GM19099 (cell line): ENCODE measurements around the gene EEF2K.

Experiments
- POLR2A ChIP-seq: IDR thresholded peaks from 3 replicates; pipeline ENCODE4 v1.6.1; 2011; ENCODE audit warnings: low read depth; ENCODE audit not compliant: insufficient read length; ENCODE audit errors: extremely low read depth

EEF2K gene

DNA sequence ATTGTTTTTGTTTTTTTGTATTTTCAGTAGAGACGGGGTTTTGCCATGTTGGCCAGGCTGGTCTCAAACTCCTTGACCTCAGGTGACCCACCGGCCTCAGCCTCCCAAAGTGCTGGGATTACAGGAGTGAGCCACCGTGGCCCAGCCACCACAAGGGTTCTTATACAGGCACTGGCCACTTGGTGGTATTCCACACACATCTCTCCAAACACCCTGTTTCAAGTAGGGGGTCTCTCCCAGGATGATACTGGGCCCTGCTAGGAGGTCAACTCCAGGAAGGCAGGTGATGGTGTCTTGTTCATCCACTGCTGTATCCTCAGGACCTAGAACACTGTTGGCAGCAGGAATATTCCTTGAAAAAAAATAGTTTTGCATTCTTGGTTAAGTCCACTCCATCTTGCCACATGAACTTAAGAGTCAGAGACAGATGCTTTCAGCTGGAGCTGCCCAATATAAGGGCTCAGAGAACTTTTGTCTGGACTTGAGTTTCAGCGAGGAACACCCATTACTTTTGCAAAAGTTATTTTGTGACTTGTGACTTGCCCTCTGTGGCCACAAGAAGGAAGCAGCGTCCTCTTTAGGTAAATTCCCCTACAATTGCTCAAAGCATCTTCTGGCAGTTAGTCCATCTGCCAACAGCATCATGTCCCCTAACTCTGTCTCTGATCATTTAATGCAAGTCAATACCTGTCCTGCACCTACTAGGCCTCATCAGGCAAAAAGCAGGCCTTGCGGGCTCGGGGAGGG, 7.4 kb upstream of the EEF2K start:
- TF ChIP-seq POLR2A = no peak

GRCh38 chr16:22202261-22202637, 3.8 kb upstream of the EEF2K start:
- no peak for TF ChIP-seq POLR2A

- no peak for TF ChIP-seq POLR2A
Observed at GRCh38 chr16:22203091-22203490, 3.0 kb upstream of the EEF2K start.

DNA sequence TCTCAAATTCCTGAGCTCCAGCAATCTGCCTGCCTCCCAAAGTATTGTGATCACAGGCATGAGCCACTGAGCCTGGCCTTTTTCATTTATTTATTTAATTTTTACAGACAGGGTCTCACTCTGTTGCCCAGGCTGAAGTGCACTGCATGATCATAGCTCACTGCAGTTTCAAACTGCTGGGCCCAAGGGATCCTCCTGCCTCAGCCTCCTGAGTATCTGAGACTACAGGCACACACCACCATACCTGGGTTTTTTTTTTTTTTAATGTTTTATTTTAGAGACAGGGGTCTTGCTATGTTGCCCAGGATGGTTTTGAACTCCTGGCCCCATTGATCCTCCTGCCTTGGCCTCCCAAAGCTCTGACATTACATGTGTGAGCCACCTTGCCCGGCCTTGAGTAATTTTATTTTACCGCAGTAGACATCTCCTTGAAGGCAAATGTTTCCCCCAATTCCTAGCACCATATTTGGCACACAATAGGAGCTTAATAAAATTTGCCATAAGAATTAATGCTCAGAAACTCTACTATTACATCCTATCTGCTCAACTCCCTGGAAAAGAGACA, 1.9 kb upstream of the EEF2K start:
- no peak for TF ChIP-seq POLR2A

DNA sequence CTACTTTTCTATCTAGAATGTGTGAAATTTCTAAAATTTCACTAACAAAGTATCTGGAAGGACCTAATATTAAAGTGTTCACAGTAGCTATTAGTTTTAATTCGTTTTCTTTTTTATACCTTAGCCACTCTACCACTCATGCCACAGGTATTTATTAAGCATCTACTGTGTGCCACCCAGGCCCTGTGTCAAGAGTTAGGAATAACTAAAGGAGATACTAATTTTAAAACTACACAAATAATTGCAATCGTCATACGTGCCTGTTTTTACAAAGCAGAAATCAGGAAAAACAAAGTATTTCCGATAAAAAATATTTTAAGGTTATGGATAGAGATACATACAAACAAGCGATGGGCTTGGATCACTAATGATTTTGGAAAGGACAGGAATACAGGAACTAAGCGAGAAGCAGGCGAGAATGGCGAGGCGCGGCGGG, 483 bp upstream of the EEF2K start:
- no peak for TF ChIP-seq POLR2A

GRCh38 chr16:22206842-22207714, 1.0 kb downstream of the EEF2K start:
- TF ChIP-seq POLR2A = peak; percentile 47

DNA sequence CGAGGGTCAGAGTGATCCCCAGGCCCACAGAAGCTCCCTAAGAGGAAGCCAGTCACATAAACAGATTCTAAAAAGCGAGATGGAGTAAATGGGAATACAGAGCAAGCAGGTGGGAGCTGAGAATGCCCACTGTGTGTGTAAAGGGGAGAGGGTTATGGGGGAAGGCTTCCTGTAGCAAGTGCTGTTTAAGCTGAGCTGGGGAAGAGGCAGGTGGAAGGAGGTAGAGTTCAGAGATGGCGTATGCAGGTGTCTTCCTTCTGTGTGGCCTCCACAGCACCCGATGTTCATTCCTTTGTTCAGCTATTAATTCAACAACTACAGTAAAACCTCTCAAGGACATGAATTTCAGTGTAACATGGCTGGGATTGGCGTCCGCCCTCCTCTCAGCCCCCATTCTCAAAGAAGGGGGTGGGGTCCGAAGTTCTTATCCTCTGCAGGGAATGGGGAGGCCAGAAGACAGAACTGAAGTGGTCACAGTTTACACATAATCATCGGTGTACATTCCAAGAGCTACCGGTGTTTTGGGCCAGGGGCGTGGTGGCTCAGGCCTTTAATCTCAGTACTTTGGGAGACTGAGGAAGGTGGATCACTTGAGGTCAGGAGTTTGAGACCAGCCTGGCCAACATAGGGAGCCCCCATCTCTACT, 1.8 kb downstream of the EEF2K start:
- TF ChIP-seq POLR2A = no peak

DNA sequence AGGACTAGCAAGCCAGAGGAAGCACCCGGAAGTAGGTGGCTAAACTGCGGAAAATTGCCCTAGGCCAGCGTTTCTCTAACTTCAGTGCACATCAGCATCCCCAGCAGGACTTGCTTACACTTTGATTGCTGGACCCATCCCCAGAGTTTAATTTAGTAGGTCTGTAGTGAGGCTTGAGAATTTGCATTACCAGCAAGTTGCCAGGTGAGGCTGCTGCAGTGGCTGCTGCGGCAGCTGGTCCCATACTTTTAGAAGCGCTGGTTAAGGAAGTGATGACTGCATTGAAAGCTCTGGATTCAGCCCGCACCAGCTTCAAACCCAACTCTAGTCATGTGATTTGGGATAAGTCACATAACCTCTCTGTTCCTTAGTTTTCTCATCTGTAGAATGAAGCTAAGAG, 4.2 kb downstream of the EEF2K start:
- no peak for TF ChIP-seq POLR2A

DNA sequence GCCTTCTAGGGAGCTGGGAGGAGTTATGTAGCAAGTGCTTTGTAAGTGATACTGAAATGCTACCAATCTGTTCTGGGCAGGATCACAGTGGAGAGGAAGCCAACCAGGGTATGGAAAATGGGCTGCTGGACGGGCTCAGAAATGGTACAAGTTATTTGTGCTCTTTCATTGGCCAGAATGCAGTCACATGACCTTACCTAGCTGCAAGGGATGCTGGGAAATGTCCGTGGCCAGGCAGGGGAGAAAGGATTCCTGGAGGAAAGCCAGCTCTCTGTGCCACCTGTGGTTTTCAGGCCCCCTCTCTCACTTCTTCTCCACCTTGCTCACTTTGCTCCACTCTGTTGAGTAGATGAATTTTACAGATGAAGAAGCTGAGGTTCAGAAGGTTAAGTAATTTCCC, 4.8 kb downstream of the EEF2K start:
- no peak for TF ChIP-seq POLR2A

DNA sequence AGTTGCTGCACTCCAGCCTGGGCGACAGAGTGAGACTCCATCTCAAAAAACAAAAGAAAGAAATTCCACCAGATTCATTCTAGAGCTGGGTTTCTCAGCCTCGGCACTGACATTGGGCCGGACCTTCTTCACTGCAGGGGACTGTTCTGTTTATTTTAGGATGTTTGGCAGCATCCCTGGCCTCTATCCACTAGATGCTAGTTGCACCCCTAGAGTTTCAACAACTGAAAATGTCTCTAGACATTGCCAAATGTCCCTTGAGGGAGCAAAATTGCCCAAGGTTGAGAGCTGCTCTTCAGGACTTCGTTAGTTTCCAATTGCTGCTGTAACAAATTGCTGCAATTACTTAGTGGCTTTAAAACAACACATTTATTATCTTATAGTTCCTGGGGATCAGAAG, 7.2 kb downstream of the EEF2K start:
- TF ChIP-seq POLR2A = no peak

DNA sequence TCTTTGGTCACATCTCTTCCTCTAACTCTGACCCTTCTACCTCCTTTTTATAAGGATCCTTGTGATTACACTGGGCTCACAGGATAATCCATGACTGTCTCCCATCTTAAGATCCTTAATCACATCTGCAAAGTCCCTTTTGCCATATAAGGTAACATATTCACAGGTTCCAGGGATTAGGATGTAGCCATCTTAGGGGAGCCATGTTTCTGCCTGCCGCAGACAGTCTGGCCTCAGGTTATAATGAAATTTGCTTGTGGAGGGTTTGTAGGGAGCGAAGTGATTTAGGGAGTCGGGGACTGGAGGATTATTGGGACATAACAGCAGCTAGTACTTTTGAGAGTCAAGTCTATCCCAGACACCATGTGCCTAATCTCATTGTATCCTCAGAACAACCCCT, 7.7 kb downstream of the EEF2K start:
- no peak for TF ChIP-seq POLR2A

DNA sequence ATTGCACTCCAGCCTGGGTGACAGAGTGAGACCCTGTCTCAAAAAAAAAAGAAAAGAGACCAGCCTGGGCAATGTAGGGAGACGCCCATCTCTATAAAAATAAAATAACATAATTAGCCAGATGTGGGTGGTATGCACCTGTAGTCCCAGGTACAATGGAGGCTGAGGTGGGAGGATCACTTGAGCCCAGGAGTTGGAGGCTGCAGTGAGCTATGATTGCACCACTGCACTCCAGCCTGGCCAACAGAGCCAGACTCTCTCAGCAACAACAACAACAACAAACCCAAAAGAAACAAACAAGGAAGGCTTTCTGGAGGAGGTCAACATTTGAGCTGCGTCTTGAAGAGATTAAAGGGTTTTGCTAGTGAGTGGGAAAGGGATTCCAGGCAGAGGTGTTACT, 8.3 kb downstream of the EEF2K start:
- TF ChIP-seq POLR2A = no peak

- TF ChIP-seq POLR2A = no peak
Observed at GRCh38 chr16:22214889-22215288, 8.8 kb downstream of the EEF2K start.

GRCh38 chr16:22216191-22216831, 10.2 kb downstream of the EEF2K start:
- TF ChIP-seq POLR2A = no peak
